Measurements from ENCODE around the gene DNLZ. TPM values are rescaled to one million over a fixed set of nuclear protein-coding genes. Genes with fewer than 3 reads are reported as not detected.

DNLZ gene
- total and polyA plus RNA-seq, 11 donors, result 21.3 to 67.8 (median 33.6) TPM

DNA sequence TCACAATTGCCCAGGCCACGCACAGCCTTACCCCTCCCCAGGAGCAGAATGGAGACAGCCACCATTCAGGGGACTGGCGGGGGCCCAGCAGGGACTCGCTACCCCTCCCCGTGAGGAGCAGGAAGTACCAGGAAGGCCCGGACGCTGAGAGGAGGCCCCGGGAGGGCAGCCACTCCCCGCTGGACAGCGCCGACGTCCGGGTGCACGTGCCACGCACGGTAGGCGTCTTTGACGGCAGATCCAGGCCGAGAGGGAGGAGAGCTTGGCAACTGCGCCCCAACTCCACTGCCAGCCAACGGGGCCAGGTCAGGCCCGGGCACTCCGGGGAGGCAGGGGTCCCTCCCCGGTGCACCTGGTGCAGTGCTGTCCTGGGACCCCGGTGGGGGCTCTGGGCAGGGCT lies 14.0 kb downstream of the DNLZ start:
- TF ChIP-seq POLR2A (IDR thresholded peaks at IDR 0.05), result no peak
- TF ChIP-seq CTCF (IDR thresholded peaks at IDR 0.05), result no peak
- intact Hi-C loops (cut with DNase I), result no loop called here
- Histone ChIP-seq H3K4me3 (no peak overlapping the region), H3K9me3 (no peaks in the 10 kb centered on the region), H3K27me3 (no peaks in the 10 kb centered on the region), H3K36me3 (peaks cover 0 to 11% (median 0%) of the 10 kb centered on the region in 9 donors), H3K27ac (no peak overlapping the region), H3K4me1 (peaks cover 0 to 42% (median 25%) of the 10 kb centered on the region in 12 donors)
- 82 to 91% (median 88%) methylated on average over 22 to 24 of the region's 24 CpGs for WGBS, 4 donors
- ATAC-seq, result no peak
- no peak for DNase-seq

GRCh38 chr9:136348691-136349090 lies 14.9 kb downstream of the DNLZ start:
- H3K27me3 ChIP-seq, result no peaks in the 10 kb centered on the region
- 90 to 95% (median 92%) methylated on average over 11 to 14 of the region's 14 CpGs for WGBS, 4 donors
- H3K4me3 ChIP-seq, result no peak overlapping the region
- DNase-seq, result no peak
- H3K9me3 ChIP-seq, result no peaks in the 10 kb centered on the region
- intact Hi-C loops (cut with DNase I), result no loop called here
- no peak for TF ChIP-seq POLR2A (IDR thresholded peaks at IDR 0.05)
- no peak for TF ChIP-seq CTCF (IDR thresholded peaks at IDR 0.05)
- H3K4me1 ChIP-seq, result peaks cover 0 to 40% (median 22%) of the 10 kb centered on the region in 12 donors
- H3K36me3 ChIP-seq, result peaks cover 0 to 11% (median 0%) of the 10 kb centered on the region in 9 donors
- H3K27ac ChIP-seq, result no peak overlapping the region
- ATAC-seq, result no peak

GRCh38 chr9:136347472-136348256 lies 15.9 kb downstream of the DNLZ start:
- peaks cover 0 to 42% (median 31%) of the 10 kb centered on the region in 12 donors for H3K4me1 ChIP-seq
- H3K36me3 ChIP-seq, result peaks cover 0 to 11% (median 0%) of the 10 kb centered on the region in 9 donors
- no peaks in the 10 kb centered on the region for H3K27me3 ChIP-seq
- TF ChIP-seq POLR2A (IDR thresholded peaks at IDR 0.05) (no peak), CTCF (IDR thresholded peaks at IDR 0.05) (no peak)
- DNase-seq (no peak), ATAC-seq (no peak)
- 66 to 76% (median 73%) methylated on average over 25 to 34 of the region's 34 CpGs for WGBS, 4 donors
- H3K9me3 ChIP-seq, result no peaks in the 10 kb centered on the region
- intact Hi-C loops (cut with DNase I), result no loop called here
- H3K27ac ChIP-seq, result no peak overlapping the region
- H3K4me3 ChIP-seq, result no peak overlapping the region

DNA sequence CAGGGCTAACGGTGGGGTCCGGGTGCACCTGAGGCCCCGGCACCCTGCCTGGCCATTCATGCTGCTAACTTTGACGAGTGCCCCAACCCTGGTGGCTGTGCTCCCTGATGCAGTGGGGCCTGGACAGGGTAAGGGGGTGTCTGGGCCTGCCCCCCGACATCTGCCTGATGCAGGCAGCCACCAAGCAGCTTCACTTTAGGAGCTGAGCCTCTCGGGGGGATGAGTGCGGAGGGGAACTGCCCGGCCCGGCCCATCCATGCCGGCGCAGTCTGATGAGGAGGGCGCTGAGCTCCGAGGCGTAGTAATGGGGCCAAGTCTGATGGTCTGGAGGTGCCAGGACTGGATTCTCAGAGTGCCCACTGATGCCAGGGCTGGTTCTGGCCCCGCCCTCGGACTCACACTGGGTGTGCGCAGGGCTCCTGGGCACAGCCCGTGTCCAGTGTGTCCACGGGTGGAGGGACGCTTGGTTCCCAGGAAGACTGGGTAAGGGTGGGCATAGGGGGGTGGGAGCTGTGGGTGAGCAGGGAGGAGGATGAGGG lies 16.5 kb downstream of the DNLZ start:
- ATAC-seq, result no peak
- Histone ChIP-seq H3K27ac (no peak overlapping the region), H3K36me3 (peaks cover 0 to 11% (median 0%) of the 10 kb centered on the region in 9 donors), H3K9me3 (no peaks in the 10 kb centered on the region), H3K27me3 (no peaks in the 10 kb centered on the region), H3K4me1 (peaks cover 0 to 45% (median 36%) of the 10 kb centered on the region in 12 donors), H3K4me3 (no peak overlapping the region)
- 85 to 94% (median 89%) methylated on average over 11 to 20 of the region's 20 CpGs for WGBS, 4 donors
- intact Hi-C loops (cut with DNase I), result no loop called here
- no peak for DNase-seq
- TF ChIP-seq CTCF (IDR thresholded peaks at IDR 0.05), result no peak
- TF ChIP-seq POLR2A (IDR thresholded peaks at IDR 0.05), result no peak

All from heart left ventricle (tissue), 16 donors.